HG03196 (cell line): ENCODE results near the gene PRKCA.

Source experiments
- ATAC-seq: cut with Tn5 transposase; IDR thresholded peaks from one replicate; pipeline ENCODE4 v1.9.1; 2021; ENCODE audit not compliant: unreplicated experiment

PRKCA gene

DNA sequence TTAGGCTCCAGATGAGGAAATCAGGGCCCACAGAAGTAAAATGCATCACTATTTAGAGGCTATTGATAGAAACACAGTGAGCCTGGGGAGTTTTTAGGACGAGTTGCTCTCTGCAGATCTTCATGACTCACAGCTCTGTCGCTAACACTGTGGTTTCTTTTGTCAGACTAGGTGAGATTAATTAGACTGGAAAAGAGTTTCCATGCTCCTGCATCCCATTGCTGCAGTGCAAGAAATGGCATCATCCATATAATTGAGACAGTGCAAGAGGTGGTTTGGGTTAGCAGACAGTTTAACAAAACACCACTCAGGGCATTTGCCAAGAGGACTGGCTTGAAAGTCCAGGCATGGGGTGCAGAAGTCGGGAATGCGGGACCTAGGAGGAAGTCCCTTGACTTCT is 333.7 kb downstream of the PRKCA start:
- no peak for ATAC-seq

DNA sequence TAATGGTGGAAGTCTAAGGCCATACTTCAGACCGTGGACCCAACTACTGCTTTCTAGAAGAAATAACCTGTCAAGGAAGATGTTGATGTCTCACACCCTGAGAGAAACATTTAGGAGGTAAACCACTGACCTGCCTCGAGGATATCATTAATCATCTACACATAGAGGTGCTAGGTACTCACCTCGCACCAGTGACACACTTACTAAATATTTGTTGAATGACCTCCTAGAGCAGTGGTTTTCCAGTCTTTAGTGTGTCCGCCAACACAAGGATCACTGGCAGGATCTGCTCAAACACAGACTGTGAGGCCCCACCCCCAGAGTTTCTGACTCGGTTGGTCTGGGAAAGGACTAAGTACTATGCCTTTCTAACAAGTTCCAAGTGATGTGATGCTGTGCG is 335.1 kb downstream of the PRKCA start:
- ATAC-seq = no peak

DNA sequence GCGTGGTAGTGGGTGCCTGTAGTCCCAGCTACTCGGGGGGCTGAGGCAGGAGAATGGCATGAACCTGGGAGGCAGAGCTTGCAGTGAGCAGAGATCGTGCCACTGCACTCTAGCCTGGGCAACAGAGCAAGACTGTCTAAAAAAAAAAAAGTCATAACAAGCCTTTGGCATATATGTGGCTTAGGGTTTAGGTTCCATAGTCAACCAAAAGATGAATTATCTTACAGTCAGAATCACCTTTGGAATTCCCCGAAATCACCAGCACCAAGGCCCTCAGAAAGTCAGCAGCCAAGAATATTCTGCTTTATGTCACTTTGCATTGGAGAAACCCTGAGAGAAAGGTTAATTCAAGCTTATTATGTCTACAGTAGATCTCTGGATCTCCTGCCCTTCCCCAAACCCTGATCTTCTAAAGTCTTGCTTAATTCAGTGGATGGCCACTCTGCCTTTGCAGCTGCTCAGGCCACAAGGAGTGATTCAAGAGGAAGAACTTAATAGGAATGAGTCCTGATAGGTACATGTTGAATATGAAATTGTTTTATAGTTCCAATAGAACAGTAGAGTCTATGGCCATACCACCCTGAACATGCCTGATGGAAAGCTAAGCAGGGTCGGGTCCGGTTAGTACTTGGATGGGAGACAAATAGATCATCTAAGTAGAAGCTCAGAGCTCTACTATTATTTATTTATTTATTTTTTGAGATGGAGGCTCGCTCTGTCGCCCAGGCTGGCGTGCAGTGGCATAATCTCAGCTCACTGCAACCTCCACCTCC is 336.5 kb downstream of the PRKCA start:
- ATAC-seq = no peak

DNA sequence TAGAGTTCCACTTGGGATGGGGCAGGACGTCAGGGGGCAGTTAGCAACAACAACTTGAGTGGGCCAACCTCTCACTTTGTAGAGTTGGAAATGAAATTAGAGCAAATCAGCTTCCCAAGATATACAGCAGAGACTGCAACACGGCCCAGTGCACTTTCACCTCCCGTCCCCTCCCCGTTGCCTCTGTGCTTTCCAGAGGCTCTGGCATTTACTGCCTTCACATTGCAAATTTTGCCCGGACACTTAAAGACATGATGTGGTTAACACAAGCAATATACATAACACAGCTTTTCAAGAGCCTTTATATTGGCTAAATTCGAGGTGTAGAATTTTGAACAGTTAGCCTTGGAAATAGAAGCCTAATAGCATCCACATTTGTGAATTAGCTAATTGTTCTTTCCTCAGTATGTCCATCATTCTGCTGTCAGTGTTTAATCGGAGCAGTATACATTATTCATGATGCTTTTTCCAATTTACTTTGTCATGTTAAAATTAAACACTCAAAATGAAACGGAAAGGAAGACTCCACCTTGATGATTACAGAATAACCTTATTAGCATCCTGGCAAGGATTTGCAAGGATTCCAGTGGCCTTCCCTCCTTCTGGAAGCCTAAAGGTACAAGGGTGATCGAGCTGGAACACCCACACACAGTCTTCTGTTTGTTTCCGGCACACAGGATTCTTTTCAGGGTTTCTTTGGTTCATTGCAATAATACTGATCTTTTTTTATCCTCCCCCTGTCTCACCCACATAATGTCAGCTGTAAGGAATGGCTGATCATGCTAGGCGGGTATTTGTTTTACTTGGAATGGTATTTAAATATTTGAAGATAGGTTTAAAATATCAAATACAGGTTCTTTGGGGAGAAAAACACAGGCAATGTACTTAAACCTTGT is 341.6 kb downstream of the PRKCA start:
- ATAC-seq = no peak

GRCh38 chr17:66645259-66645658 is 342.8 kb downstream of the PRKCA start:
- ATAC-seq = no peak

- ATAC-seq = no peak
These were observed 345.1 kb downstream of the PRKCA start for GRCh38 chr17:66647391-66647983.

DNA sequence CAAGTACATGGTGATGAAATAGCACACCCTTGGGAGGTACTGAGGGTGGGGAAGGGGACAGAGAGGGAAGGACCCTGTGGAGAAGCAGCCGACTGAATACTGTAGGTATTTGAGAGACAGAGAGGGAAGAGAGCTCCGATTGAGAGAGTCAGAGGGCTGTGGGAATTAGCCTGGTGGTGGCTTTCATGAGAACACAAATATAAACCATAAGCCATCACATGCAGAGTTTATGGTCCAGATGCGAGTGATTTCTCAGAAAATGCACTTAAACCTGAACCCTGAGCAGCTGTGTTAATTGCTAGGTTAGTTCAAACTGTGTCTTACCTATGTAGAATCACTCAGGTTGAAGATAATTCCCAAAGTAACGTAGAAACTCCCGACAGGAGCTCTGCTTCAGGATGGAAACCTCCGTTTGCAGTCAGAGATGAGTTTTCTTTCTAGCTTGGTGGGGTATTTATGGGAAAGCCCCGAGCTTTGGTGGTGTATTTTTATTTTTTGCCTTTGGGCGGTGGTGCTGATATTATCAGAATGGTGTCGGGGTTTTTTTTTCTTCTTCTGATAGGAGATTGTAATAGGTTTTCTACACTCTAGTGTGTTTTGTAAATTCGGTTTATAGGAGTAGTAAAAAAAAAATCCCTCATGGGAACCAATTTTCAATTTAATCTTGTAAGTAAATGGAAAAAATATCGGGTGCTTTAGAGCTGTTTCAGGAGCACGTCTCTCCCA is 347.6 kb downstream of the PRKCA start:
- no peak for ATAC-seq

GRCh38 chr17:66650544-66650877 is 348.1 kb downstream of the PRKCA start:
- no peak for ATAC-seq

GRCh38 chr17:66652840-66653507 is 350.6 kb downstream of the PRKCA start:
- no peak for ATAC-seq

GRCh38 chr17:66654106-66654740 is 351.8 kb downstream of the PRKCA start:
- no peak for ATAC-seq

GRCh38 chr17:66654764-66655163 is 352.4 kb downstream of the PRKCA start:
- no peak for ATAC-seq

DNA sequence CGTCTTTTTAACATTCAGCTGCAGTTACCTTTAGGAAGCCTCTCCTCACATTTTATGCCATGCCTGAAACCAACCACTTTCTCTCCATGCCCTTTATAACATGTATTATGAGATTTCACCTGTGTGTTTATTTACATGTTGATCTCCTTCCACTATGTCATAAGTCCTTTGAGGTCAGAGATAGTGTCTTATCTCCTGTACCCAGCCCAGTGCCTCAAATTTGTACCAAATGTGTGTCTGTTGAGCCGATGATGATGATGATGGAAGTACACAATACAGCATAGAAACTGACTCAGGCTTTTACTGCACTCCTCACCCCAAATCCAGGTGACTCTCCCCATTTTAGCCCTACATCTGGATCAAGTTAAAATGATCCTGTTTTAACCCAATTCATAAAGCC is 353.0 kb downstream of the PRKCA start:
- no peak for ATAC-seq

GRCh38 chr17:66655861-66656260 is 353.4 kb downstream of the PRKCA start:
- ATAC-seq = no peak

DNA sequence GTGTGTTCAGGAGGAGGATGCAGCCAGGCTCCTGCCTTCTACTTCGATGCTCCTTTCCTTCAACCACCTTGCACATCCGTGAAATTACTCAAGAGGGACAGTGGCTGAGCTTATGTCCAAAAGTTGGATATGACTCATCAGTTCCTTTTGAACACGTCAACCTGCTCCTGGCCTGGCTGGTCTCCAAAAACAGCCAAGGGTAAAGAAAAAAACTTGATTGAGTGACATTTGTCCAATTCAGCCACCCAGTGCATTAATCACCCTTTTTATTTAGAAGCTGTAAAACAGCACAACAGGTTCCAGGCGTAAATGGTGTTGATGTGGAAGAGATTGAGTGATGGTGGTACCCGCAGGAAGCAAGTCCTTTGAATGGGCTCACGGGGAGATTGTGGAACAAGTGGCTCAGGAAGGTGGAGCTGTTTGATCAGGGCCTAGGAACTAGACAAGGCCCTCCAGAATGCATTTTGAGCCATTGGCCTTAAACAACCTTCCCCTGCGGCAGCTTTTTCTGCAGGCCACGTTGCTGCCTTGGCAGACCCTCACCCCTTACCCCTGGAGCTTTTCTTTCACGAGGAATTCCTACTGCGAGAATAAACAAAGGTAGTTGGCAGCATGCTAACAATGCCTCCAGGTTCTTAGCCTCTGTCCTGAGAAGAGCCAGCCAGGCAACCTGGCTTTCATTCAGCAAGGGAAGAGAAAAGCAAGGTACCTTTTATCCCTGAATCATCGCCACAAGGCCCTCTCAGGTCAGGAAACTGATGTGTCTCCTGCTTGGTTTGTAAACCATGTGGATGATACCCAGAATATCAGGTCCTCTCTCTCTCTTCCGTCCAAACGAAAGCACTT is 359.2 kb downstream of the PRKCA start:
- ATAC-seq = no peak

DNA sequence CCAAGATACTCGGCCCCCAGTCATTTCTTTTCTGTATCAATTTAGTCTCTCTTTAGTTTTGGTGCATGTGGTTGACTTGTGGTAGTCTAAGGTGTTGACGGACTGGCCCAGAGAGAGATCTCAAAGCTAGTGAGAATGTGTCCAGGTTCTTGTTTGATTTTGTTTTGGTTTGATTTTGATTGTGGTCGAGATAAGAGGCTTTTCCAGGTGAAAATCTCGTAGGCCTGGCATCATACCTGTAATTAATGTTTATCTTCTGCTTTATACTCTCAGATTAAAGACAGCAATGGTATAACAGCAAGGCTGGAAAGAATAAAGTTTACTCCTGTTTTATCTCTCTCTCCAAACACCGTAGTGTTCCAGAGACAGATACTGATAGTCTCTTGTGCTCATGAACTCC is 360.1 kb downstream of the PRKCA start:
- no peak for ATAC-seq

- ATAC-seq = no peak
These were observed 360.7 kb downstream of the PRKCA start for GRCh38 chr17:66663041-66663606.

GRCh38 chr17:66664336-66664735 is 361.9 kb downstream of the PRKCA start:
- no peak for ATAC-seq

GRCh38 chr17:66665194-66665593 is 362.8 kb downstream of the PRKCA start:
- no peak for ATAC-seq

- ATAC-seq = no peak
These were observed 364.7 kb downstream of the PRKCA start for GRCh38 chr17:66667090-66667489.
